ENCODE data around the gene NUP62. TPM values are rescaled to one million over a fixed set of nuclear protein-coding genes. Genes with fewer than 3 reads are reported as not detected.

The NUP62 gene
- total and polyA plus RNA-seq, 8 donors, result 11.4 to 26.4 (median 17.4) TPM

DNA sequence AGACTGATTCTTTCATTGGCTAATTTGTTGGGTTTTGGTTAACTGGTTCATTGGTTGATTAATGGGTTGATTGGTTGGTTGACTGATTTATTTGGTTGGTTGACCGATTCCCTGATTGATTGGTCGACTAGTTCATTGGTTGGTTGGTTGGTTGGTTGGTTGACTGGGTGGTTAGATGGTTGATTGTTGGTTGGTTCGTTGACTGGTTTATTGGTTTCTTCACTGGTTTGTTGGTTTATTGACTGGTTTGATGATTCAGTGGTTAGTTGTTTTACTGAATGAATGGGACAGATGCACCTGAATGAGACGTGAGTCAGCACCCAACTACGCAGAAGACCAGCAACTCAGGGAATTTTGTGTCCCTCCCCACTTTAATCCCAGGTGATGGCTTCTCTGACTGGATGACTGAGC lies 2.7 kb upstream of the NUP62 start:
- Histone ChIP-seq H3K27me3 (no peaks in the 10 kb centered on the region), H3K4me1 (peaks cover 8 to 13% (median 9%) of the 10 kb centered on the region in 3 donors), H3K27ac (no peak overlapping the region), H3K9me3 (no peaks in the 10 kb centered on the region), H3K36me3 (no peaks in the 10 kb centered on the region), H3K4me3 (no peak overlapping the region)
- no peak for DNase-seq
- intact Hi-C loops (cut with DNase I), result no loop called here
- FAIRE-seq, result no peak
- no peak for ATAC-seq
- TF ChIP-seq, protein P1, sequence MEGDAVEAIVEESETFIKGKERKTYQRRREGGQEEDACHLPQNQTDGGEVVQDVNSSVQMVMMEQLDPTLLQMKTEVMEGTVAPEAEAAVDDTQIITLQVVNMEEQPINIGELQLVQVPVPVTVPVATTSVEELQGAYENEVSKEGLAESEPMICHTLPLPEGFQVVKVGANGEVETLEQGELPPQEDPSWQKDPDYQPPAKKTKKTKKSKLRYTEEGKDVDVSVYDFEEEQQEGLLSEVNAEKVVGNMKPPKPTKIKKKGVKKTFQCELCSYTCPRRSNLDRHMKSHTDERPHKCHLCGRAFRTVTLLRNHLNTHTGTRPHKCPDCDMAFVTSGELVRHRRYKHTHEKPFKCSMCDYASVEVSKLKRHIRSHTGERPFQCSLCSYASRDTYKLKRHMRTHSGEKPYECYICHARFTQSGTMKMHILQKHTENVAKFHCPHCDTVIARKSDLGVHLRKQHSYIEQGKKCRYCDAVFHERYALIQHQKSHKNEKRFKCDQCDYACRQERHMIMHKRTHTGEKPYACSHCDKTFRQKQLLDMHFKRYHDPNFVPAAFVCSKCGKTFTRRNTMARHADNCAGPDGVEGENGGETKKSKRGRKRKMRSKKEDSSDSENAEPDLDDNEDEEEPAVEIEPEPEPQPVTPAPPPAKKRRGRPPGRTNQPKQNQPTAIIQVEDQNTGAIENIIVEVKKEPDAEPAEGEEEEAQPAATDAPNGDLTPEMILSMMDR (IDR thresholded peaks at IDR 0.05), result no peak
- WGBS, 2 donors, result 93 to 99% methylated on average over 5 of the region's 5 CpGs

GRCh38 chr19:49931293-49932040 lies 2.2 kb upstream of the NUP62 start:
- intact Hi-C loops (cut with DNase I), result no loop called here
- no peaks in the 10 kb centered on the region for H3K27me3 ChIP-seq
- no peak overlapping the region for H3K27ac ChIP-seq
- H3K4me1 ChIP-seq, result peaks cover 9 to 13% (median 9%) of the 10 kb centered on the region in 3 donors
- TF ChIP-seq, protein P1 (IDR thresholded peaks at IDR 0.05), result no peak
- no peak overlapping the region for H3K4me3 ChIP-seq
- no peak for ATAC-seq
- WGBS, 2 donors, result 94 to 97% methylated on average over 7 of the region's 7 CpGs
- H3K36me3 ChIP-seq, result no peaks in the 10 kb centered on the region
- FAIRE-seq, result no peak
- no peaks in the 10 kb centered on the region for H3K9me3 ChIP-seq
- DNase-seq, result no peak

- H3K4me3 ChIP-seq, result peak overlapping the region in 1 of 4 donors; percentile 90
- DNase-seq (peak in 2 of 6 donors; percentile 57 to 61), ATAC-seq (no peak)
Measured at GRCh38 chr19:49930483-49931011, 1.2 kb upstream of the NUP62 start.

GRCh38 chr19:49929611-49930482 lies 543 bp upstream of the NUP62 start:
- peak overlapping the region; percentile 63 to 90 (median 85) for H3K4me3 ChIP-seq
- no peaks in the 10 kb centered on the region for H3K9me3 ChIP-seq
- no peaks in the 10 kb centered on the region for H3K27me3 ChIP-seq
- intact Hi-C loops (cut with DNase I), result no loop called here
- FAIRE-seq (peak; percentile 70), DNase-seq (peak in 5 of 6 donors; percentile 89 to 96 (median 93)), ATAC-seq (peak; percentile 86 to 92 (median 88))
- no peaks in the 10 kb centered on the region for H3K36me3 ChIP-seq
- WGBS, 2 donors, result 3 to 4% methylated on average over 43 of the region's 43 CpGs
- peaks cover 9 to 13% (median 9%) of the 10 kb centered on the region in 3 donors for H3K4me1 ChIP-seq
- TF ChIP-seq, protein P1 (IDR thresholded peaks at IDR 0.05), result peak in 1 of 4 donors; percentile 17
- H3K27ac ChIP-seq, result peak overlapping the region; percentile 67 to 93 (median 87)

More at GRCh38 chr19:49930483-49931011, 1.2 kb upstream of the NUP62 start:
- TF ChIP-seq, protein P1 (IDR thresholded peaks at IDR 0.05), result no peak
- Histone ChIP-seq H3K9me3 (no peaks in the 10 kb centered on the region), H3K27ac (no peak overlapping the region), H3K36me3 (no peaks in the 10 kb centered on the region), H3K4me1 (peaks cover 9 to 13% (median 9%) of the 10 kb centered on the region in 3 donors), H3K27me3 (no peaks in the 10 kb centered on the region)
- intact Hi-C loops (cut with DNase I), result no loop called here
- 58 to 62% methylated on average over 15 of the region's 15 CpGs for WGBS, 2 donors
- FAIRE-seq, result no peak
